ENCODE data around the gene CBX6. TPM values are rescaled to one million over a fixed set of nuclear protein-coding genes. Genes with fewer than 3 reads are reported as not detected.

CBX6 gene
- total and polyA plus RNA-seq, 9 of the 15 experiments (the other 6 are each of a cell fraction or from before 2014, with no cell fraction given), result 0.75 to 31.6 (median 8.0) TPM

GRCh38 chr22:38869663-38870062, 2.4 kb downstream of the CBX6 start (continued):
- TF ChIP-seq E2F8 (IDR thresholded peaks at IDR 0.05; ENCODE audit: low read depth, partially characterized antibody) (no peak), C11orf30 (IDR thresholded peaks at IDR 0.05; ENCODE audit: low read depth) (peak; percentile 32; the same call in 1 of the 2 replicates), GATAD2A (IDR thresholded peaks at IDR 0.05) (no peak), ZNF316 (IDR thresholded peaks at IDR 0.05) (peak; percentile 51), ZFP1 (CRISPR knock-in tag; IDR thresholded peaks at IDR 0.05) (no peak), EP400 (IDR thresholded peaks at IDR 0.05) (no peak), FOXJ2 (tag; IDR thresholded peaks at IDR 0.05) (no peak), ZNF212 (CRISPR knock-in tag; IDR thresholded peaks at IDR 0.05) (no peak), MAFF (IDR thresholded peaks at IDR 0.05; ENCODE audit: low read length) (peak; percentile 37; the same call in 1 of the 2 replicates)
- TF ChIP-seq, protein P1, sequence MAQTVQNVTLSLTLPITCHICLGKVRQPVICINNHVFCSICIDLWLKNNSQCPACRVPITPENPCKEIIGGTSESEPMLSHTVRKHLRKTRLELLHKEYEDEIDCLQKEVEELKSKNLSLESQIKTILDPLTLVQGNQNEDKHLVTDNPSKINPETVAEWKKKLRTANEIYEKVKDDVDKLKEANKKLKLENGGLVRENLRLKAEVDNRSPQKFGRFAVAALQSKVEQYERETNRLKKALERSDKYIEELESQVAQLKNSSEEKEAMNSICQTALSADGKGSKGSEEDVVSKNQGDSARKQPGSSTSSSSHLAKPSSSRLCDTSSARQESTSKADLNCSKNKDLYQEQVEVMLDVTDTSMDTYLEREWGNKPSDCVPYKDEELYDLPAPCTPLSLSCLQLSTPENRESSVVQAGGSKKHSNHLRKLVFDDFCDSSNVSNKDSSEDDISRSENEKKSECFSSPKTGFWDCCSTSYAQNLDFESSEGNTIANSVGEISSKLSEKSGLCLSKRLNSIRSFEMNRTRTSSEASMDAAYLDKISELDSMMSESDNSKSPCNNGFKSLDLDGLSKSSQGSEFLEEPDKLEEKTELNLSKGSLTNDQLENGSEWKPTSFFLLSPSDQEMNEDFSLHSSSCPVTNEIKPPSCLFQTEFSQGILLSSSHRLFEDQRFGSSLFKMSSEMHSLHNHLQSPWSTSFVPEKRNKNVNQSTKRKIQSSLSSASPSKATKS (CRISPR knock-in tag; IDR thresholded peaks at IDR 0.05), result no peak
- TF ChIP-seq, protein P2, sequence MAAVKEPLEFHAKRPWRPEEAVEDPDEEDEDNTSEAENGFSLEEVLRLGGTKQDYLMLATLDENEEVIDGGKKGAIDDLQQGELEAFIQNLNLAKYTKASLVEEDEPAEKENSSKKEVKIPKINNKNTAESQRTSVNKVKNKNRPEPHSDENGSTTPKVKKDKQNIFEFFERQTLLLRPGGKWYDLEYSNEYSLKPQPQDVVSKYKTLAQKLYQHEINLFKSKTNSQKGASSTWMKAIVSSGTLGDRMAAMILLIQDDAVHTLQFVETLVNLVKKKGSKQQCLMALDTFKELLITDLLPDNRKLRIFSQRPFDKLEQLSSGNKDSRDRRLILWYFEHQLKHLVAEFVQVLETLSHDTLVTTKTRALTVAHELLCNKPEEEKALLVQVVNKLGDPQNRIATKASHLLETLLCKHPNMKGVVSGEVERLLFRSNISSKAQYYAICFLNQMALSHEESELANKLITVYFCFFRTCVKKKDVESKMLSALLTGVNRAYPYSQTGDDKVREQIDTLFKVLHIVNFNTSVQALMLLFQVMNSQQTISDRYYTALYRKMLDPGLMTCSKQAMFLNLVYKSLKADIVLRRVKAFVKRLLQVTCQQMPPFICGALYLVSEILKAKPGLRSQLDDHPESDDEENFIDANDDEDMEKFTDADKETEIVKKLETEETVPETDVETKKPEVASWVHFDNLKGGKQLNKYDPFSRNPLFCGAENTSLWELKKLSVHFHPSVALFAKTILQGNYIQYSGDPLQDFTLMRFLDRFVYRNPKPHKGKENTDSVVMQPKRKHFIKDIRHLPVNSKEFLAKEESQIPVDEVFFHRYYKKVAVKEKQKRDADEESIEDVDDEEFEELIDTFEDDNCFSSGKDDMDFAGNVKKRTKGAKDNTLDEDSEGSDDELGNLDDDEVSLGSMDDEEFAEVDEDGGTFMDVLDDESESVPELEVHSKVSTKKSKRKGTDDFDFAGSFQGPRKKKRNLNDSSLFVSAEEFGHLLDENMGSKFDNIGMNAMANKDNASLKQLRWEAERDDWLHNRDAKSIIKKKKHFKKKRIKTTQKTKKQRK (IDR thresholded peaks at IDR 0.05; ENCODE audit: borderline replicate concordance, low read depth, low read length), result no peak

Measured in K562 (cell line).